CD4-positive, alpha-beta T cell treated with Interleukin-17A for 4 hours (primary cell): ENCODE results near the gene ST7L.
A peak's percentile ranks its signal among the peaks of the same experiment; 100 is the strongest.

ENCODE experiments used
- DNase-seq: peaks from one replicate; pipeline ENCODE4 v3.0.0-alpha.2; 2020; ENCODE audit warnings: mixed read lengths

ST7L gene

GRCh38 chr1:112614460-112615065 is 4.4 kb downstream of the ST7L start:
- peak; percentile 23 for DNase-seq

GRCh38 chr1:112605633-112606327 is 13.2 kb downstream of the ST7L start:
- DNase-seq = no peak

GRCh38 chr1:112603541-112603940 is 15.4 kb downstream of the ST7L start:
- DNase-seq = no peak

GRCh38 chr1:112603012-112603411 is 15.9 kb downstream of the ST7L start:
- no peak for DNase-seq

GRCh38 chr1:112599477-112599876 is 19.5 kb downstream of the ST7L start:
- DNase-seq = no peak

- no peak for DNase-seq
Measured at GRCh38 chr1:112594208-112594876, 24.6 kb downstream of the ST7L start.

- DNase-seq = no peak
Measured at GRCh38 chr1:112589766-112590165, 29.2 kb downstream of the ST7L start.

- no peak for DNase-seq
Measured at GRCh38 chr1:112583366-112583765, 35.6 kb downstream of the ST7L start.

- no peak for DNase-seq
Measured at GRCh38 chr1:112581586-112582192, 37.3 kb downstream of the ST7L start.

GRCh38 chr1:112579801-112580510 is 39.0 kb downstream of the ST7L start:
- DNase-seq = no peak

GRCh38 chr1:112576240-112576639 is 42.7 kb downstream of the ST7L start:
- DNase-seq = no peak

- no peak for DNase-seq
Measured at GRCh38 chr1:112575154-112575804, 43.7 kb downstream of the ST7L start.

GRCh38 chr1:112565800-112566199 is 53.1 kb downstream of the ST7L start:
- DNase-seq = no peak

- DNase-seq = no peak
Measured at GRCh38 chr1:112564081-112564480, 54.9 kb downstream of the ST7L start.

GRCh38 chr1:112563341-112563740 is 55.6 kb downstream of the ST7L start:
- DNase-seq = no peak

- no peak for DNase-seq
Measured at GRCh38 chr1:112558634-112559033, 60.3 kb downstream of the ST7L start.

- no peak for DNase-seq
Measured at GRCh38 chr1:112557385-112557784, 61.6 kb downstream of the ST7L start.

- no peak for DNase-seq
Measured at GRCh38 chr1:112554411-112554810, 64.5 kb downstream of the ST7L start.

- no peak for DNase-seq
Measured at GRCh38 chr1:112549590-112549989, 69.4 kb downstream of the ST7L start.

GRCh38 chr1:112548547-112548946 is 70.4 kb downstream of the ST7L start:
- DNase-seq = no peak

- no peak for DNase-seq
Measured at GRCh38 chr1:112546076-112546475, 72.9 kb downstream of the ST7L start.

- DNase-seq = no peak
Measured at GRCh38 chr1:112544751-112545150, 74.2 kb downstream of the ST7L start.
